ENCODE data around the gene C4BPA.

The C4BPA gene

GRCh38 chr1:207077470-207078377, 26.3 kb upstream of the C4BPA start:
- Histone ChIP-seq H3K4me3 (ENCODE audit: low read length) (no peak overlapping the region), H3K9ac (ENCODE audit: low read depth, low read length) (no peak overlapping the region), H3K36me3 (ENCODE audit: insufficient read depth, low read length) (no peaks in the 10 kb centered on the region), H3K27ac (ENCODE audit: low read depth, low read length) (no peak overlapping the region), H3K27me3 (ENCODE audit: insufficient read depth, low read length) (no peaks in the 10 kb centered on the region), H3K4me1 (ENCODE audit: insufficient read depth, low read length) (no peaks in the 10 kb centered on the region), H3K9me3 (ENCODE audit: insufficient read depth, low read depth, low read length) (no peaks in the 10 kb centered on the region)
- WGBS = 47% methylated on average over 6 of the region's 6 CpGs

DNA sequence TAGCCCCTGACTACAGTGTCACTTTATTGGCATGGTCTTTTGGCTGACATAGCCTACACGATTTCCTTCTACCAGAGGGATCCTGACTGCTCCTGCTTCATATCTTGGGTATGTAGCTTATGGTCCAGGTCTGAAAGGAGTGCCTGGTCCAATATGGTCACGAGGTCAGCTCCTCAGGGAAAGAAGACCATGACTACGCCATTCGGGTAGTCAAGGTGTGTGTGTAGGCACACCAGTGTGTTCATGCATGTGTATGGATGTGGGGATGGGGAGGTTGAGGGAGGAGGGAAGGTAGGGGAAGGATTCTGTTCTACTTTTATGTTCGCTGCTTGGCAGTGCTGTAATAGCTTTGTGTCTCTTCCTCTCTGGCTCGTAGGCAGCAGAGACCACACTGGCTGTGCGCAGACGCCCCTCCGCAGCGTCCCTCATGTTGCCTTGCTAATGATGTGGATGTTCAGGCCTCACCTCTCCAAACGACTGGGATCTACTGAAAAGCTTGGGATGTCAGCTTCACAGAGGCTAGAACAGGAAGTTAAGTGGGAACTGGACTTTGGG, 25.4 kb upstream of the C4BPA start:
- H3K9ac ChIP-seq (ENCODE audit: low read depth, low read length) = no peak overlapping the region
- no peak overlapping the region for H3K27ac ChIP-seq (ENCODE audit: low read depth, low read length)
- 92% methylated on average over 11 of the region's 11 CpGs for WGBS
- H3K27me3 ChIP-seq (ENCODE audit: insufficient read depth, low read length) = no peaks in the 10 kb centered on the region
- no peak overlapping the region for H3K4me3 ChIP-seq (ENCODE audit: low read length)
- no peaks in the 10 kb centered on the region for H3K9me3 ChIP-seq (ENCODE audit: insufficient read depth, low read depth, low read length)
- H3K36me3 ChIP-seq (ENCODE audit: insufficient read depth, low read length) = no peaks in the 10 kb centered on the region
- H3K4me1 ChIP-seq (ENCODE audit: insufficient read depth, low read length) = no peaks in the 10 kb centered on the region

- Histone ChIP-seq H3K4me1 (ENCODE audit: insufficient read depth, low read length) (0 out of 2 replicates have a peak, but pooled peaks cover 3% of the 10 kb centered on the region), H3K27ac (ENCODE audit: low read depth, low read length) (no peak overlapping the region), H3K9me3 (ENCODE audit: insufficient read depth, low read depth, low read length) (no peaks in the 10 kb centered on the region), H3K36me3 (ENCODE audit: insufficient read depth, low read length) (no peaks in the 10 kb centered on the region), H3K27me3 (ENCODE audit: insufficient read depth, low read length) (no peaks in the 10 kb centered on the region), H3K4me3 (ENCODE audit: low read length) (no peak overlapping the region), H3K9ac (ENCODE audit: low read depth, low read length) (no peak overlapping the region)
- WGBS = 87% methylated on average over 3 of the region's 6 CpGs
Measured at GRCh38 chr1:207079706-207080241, 24.3 kb upstream of the C4BPA start.

DNA sequence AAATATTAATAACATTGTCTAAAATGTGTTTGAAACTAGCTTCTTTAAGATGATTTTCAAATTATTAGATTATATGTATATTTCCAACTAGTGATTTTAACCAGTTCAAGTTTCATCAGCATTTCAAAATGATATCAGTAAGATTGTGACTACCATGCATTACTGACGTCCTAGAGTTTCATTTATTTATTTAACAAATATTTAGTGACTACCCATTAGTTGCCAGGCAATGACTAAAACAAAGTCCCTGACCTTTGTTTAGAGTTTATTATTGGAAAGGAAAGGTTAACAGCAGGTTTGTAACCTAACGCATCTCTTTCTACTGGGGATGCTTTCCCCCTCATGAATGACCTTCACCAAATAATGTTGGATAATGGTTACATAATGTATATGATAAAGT, 22.9 kb upstream of the C4BPA start:
- no peaks in the 10 kb centered on the region for H3K27me3 ChIP-seq (ENCODE audit: insufficient read depth, low read length)
- WGBS = 50% methylated on average over 1 of the region's 2 CpGs
- H3K4me1 ChIP-seq (ENCODE audit: insufficient read depth, low read length) = 0 out of 2 replicates have a peak, but pooled peaks cover 3% of the 10 kb centered on the region
- H3K9me3 ChIP-seq (ENCODE audit: insufficient read depth, low read depth, low read length) = no peaks in the 10 kb centered on the region
- H3K36me3 ChIP-seq (ENCODE audit: insufficient read depth, low read length) = no peaks in the 10 kb centered on the region
- H3K4me3 ChIP-seq (ENCODE audit: low read length) = no peak overlapping the region
- H3K9ac ChIP-seq (ENCODE audit: low read depth, low read length) = no peak overlapping the region
- H3K27ac ChIP-seq (ENCODE audit: low read depth, low read length) = no peak overlapping the region

- WGBS = 91% methylated on average over 2 of the region's 2 CpGs
- Histone ChIP-seq H3K27me3 (ENCODE audit: insufficient read depth, low read length) (no peaks in the 10 kb centered on the region), H3K4me3 (ENCODE audit: low read length) (no peak overlapping the region), H3K9ac (ENCODE audit: low read depth, low read length) (no peak overlapping the region), H3K36me3 (ENCODE audit: insufficient read depth, low read length) (no peaks in the 10 kb centered on the region), H3K4me1 (ENCODE audit: insufficient read depth, low read length) (0 out of 2 replicates have a peak, but pooled peaks cover 3% of the 10 kb centered on the region), H3K27ac (ENCODE audit: low read depth, low read length) (no peak overlapping the region), H3K9me3 (ENCODE audit: insufficient read depth, low read depth, low read length) (no peaks in the 10 kb centered on the region)
Measured at GRCh38 chr1:207081806-207082205, 22.2 kb upstream of the C4BPA start.

GRCh38 chr1:207084232-207084631, 19.8 kb upstream of the C4BPA start:
- WGBS = 72% methylated on average over 2 of the region's 2 CpGs

DNA sequence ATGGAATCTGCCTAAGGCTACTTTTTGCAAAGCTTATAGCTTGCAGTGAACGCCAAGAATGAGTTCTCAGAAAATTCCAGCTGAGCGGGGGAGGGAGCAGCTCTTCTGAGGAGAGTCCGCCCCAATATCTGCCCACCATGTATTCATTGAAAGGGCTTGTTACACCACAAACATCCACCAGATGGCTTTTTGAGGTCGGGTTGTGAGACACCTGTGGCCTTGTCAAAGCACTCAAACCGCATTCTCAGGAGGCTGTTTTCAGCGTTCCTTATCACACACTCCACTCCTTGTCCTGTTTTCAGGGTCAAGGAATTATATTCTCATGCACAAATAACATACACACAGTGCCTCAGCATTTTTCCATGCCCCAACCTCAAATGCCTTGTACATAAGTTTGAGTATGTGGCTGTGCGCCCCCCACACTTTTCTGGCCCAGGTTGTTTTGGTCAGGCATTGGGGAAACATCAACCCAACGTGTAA, 19.3 kb upstream of the C4BPA start:
- H3K36me3 ChIP-seq (ENCODE audit: insufficient read depth, low read length) = no peaks in the 10 kb centered on the region
- no peak overlapping the region for H3K9ac ChIP-seq (ENCODE audit: low read depth, low read length)
- no peak overlapping the region for H3K27ac ChIP-seq (ENCODE audit: low read depth, low read length)
- no peaks in the 10 kb centered on the region for H3K9me3 ChIP-seq (ENCODE audit: insufficient read depth, low read depth, low read length)
- 0 out of 2 replicates have a peak, but pooled peaks cover 3% of the 10 kb centered on the region for H3K4me1 ChIP-seq (ENCODE audit: insufficient read depth, low read length)
- 29% methylated on average over 8 of the region's 8 CpGs for WGBS
- H3K4me3 ChIP-seq (ENCODE audit: low read length) = no peak overlapping the region
- H3K27me3 ChIP-seq (ENCODE audit: insufficient read depth, low read length) = no peaks in the 10 kb centered on the region

More at GRCh38 chr1:207084232-207084631, 19.8 kb upstream of the C4BPA start:
- Histone ChIP-seq H3K36me3 (ENCODE audit: insufficient read depth, low read length) (no peaks in the 10 kb centered on the region), H3K27ac (ENCODE audit: low read depth, low read length) (no peak overlapping the region), H3K27me3 (ENCODE audit: insufficient read depth, low read length) (no peaks in the 10 kb centered on the region), H3K4me3 (ENCODE audit: low read length) (no peak overlapping the region), H3K4me1 (ENCODE audit: insufficient read depth, low read length) (0 out of 2 replicates have a peak, but pooled peaks cover 3% of the 10 kb centered on the region), H3K9ac (ENCODE audit: low read depth, low read length) (no peak overlapping the region), H3K9me3 (ENCODE audit: insufficient read depth, low read depth, low read length) (no peaks in the 10 kb centered on the region)

DNA sequence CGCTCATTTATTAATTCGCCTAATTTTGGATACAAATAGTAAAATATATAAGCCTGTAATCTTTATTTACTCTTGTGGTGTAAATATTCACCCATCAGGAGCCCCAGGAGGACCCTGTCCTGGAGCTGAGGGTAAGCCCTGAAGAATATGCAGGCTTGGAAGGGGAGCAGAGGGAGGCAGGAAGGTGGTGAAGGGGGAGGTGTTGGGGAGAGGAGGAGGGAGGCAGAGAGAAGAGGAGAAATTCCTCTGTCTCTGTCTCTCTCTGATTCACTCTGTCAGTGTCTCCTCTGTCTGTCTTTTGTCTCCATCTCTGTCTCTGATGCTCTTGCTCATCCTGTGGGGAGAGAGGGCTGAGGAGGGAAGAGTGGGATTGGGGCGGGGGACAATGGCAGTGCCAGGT, 18.1 kb upstream of the C4BPA start:
- no peak overlapping the region for H3K27ac ChIP-seq (ENCODE audit: low read depth, low read length)
- H3K9me3 ChIP-seq (ENCODE audit: insufficient read depth, low read depth, low read length) = no peaks in the 10 kb centered on the region
- H3K4me1 ChIP-seq (ENCODE audit: insufficient read depth, low read length) = 0 out of 2 replicates have a peak, but pooled peaks cover 3% of the 10 kb centered on the region
- H3K4me3 ChIP-seq (ENCODE audit: low read length) = no peak overlapping the region
- H3K36me3 ChIP-seq (ENCODE audit: insufficient read depth, low read length) = no peaks in the 10 kb centered on the region
- H3K9ac ChIP-seq (ENCODE audit: low read depth, low read length) = no peak overlapping the region
- WGBS = no CpG with 5 or more reads among the region's 3 CpGs
- no peaks in the 10 kb centered on the region for H3K27me3 ChIP-seq (ENCODE audit: insufficient read depth, low read length)

DNA sequence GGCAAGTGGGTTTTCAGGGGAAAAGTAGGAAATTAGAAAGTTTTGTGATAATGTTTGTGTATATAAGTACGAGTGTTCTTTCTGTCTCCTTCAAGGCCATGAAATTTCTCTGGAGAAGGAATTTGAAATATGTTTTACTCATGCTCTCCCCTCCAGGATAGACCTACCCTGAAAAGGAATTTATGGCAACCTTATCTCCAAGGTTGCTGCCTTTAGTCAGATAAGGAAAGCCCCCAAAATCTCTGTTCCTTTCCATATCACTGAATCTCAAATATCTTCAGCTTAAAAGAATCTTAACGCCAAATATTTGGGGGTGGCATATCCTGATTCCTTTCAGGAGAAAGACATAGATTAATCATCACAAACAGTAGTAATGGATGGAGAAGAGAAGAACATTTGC, 15.9 kb upstream of the C4BPA start:
- Histone ChIP-seq H3K36me3 (ENCODE audit: insufficient read depth, low read length) (no peaks in the 10 kb centered on the region), H3K27me3 (ENCODE audit: insufficient read depth, low read length) (no peaks in the 10 kb centered on the region), H3K27ac (ENCODE audit: low read depth, low read length) (no peak overlapping the region), H3K4me1 (ENCODE audit: insufficient read depth, low read length) (0 out of 2 replicates have a peak, but pooled peaks cover 3% of the 10 kb centered on the region), H3K9me3 (ENCODE audit: insufficient read depth, low read depth, low read length) (no peaks in the 10 kb centered on the region), H3K4me3 (ENCODE audit: low read length) (no peak overlapping the region), H3K9ac (ENCODE audit: low read depth, low read length) (no peak overlapping the region)
- 89% methylated on average over 1 of the region's 2 CpGs for WGBS

DNA sequence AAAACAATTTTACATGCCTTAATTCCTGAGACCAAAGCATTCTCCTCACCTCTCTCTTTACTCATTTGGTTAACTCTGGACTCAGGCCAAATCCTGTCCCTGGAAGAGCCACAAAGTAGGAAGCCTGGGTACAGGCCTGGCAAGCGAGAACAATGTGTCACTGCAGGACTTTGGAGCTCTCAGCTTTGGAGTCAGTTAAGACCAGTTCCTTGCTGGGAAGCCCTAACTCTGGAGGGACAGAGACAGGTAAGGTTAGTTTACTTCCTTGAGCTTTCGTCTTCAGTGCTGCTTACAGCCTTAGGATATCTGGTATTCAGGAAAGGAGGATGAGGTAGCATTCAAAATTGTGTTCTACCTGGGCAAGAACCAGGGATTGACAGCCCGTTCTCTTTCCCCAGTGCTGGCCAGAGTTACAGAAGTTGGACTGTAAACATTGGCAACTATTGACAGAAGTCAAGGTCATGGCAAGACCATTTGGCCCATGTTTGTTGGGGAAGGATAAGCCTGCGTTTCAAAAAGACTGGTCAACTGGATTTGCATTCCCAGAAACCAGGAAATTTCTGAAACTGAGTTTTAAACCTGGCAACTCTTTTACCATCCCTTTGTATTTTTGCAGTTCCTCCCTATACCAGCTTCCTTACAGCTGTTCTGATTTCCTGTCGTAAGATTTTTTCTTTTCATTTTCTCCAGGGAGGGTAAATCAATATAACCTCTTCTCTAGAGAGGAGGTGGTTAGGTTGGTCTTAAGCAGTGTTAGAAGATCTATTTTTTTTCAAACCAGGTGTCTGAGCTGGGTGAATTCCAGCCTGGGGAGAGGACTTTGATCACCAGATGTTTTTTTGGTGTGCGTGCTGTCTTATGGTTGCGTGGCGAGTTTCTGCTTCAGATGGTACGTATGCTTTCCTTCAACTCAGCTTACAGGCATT, 15.1 kb upstream of the C4BPA start, which contains the start of gene C4BPB:
Gene C4BPB (plus strand): TSS at position 160 of the 926 bp plus-strand sequence. CDS start 672 bp downstream, at position 832.
- Histone ChIP-seq H3K27me3 (ENCODE audit: insufficient read depth, low read length) (no peaks in the 10 kb centered on the region), H3K9ac (ENCODE audit: low read depth, low read length) (no peak within 1 kb of the TSS), H3K4me1 (ENCODE audit: insufficient read depth, low read length) (0 out of 2 replicates have a peak, but pooled peaks cover 3% of the 10 kb centered on the region), H3K9me3 (ENCODE audit: insufficient read depth, low read depth, low read length) (no peaks in the 10 kb centered on the region), H3K27ac (ENCODE audit: low read depth, low read length) (no peak within 1 kb of the TSS), H3K4me3 (ENCODE audit: low read length) (no peak within 1 kb of the TSS), H3K36me3 (ENCODE audit: insufficient read depth, low read length) (no peaks in the 10 kb centered on the region)
- WGBS = 94% methylated on average over 8 of the region's 9 CpGs

All from HUES64 (cell line).